ENCODE data around the gene CYP4V2.
"Not testable (repeated sequence)": the region's sequence is repeated elsewhere in the genome, so short reads cannot be mapped to it uniquely, and the experiment has no call there.

Gene CYP4V2

GRCh38 chr4:186240452-186240847, 49.1 kb downstream of the CYP4V2 start:
- H3K4me1 ChIP-seq (ENCODE audit: low read length): no peaks in the 10 kb centered on the region
- no peak overlapping the region for H2AFZ ChIP-seq (ENCODE audit: low read depth, low read length)
- no peaks in the 10 kb centered on the region for H3K27me3 ChIP-seq (ENCODE audit: low read depth, low read length)
- H3K4me3 ChIP-seq (ENCODE audit: low read length): no peak overlapping the region
- TF ChIP-seq CTCF (IDR thresholded peaks at IDR 0.05; ENCODE audit: low read depth, low read length) (no peak), EZH2phosphoT487 (IDR thresholded peaks at IDR 0.05; ENCODE audit: low read depth) (no peak)
- H3K79me2 ChIP-seq (ENCODE audit: low read length): no peaks in the 10 kb centered on the region
- H4K20me1 ChIP-seq (ENCODE audit: insufficient read depth, low read length): no peaks in the 10 kb centered on the region
- no peak overlapping the region for H3K9ac ChIP-seq (ENCODE audit: low read length)
- H3K27ac ChIP-seq (ENCODE audit: low read length): no peak overlapping the region
- H3K4me2 ChIP-seq (ENCODE audit: low read length): no peak overlapping the region
- H3K9me3 ChIP-seq (ENCODE audit: insufficient read depth, low read length): no peaks in the 10 kb centered on the region
- H3K36me3 ChIP-seq (replicated peaks; ENCODE audit: low read depth, low read length): no peaks in the 10 kb centered on the region

- no peak overlapping the region for H3K9ac ChIP-seq (ENCODE audit: low read length)
- no peaks in the 10 kb centered on the region for H3K27me3 ChIP-seq (ENCODE audit: low read depth, low read length)
- no peaks in the 10 kb centered on the region for H3K36me3 ChIP-seq (replicated peaks; ENCODE audit: low read depth, low read length)
- TF ChIP-seq EZH2phosphoT487 (IDR thresholded peaks at IDR 0.05; ENCODE audit: low read depth): no peak
- TF ChIP-seq CTCF (IDR thresholded peaks at IDR 0.05; ENCODE audit: low read depth, low read length): no peak
- no peak overlapping the region for H3K27ac ChIP-seq (ENCODE audit: low read length)
- no peaks in the 10 kb centered on the region for H4K20me1 ChIP-seq (ENCODE audit: insufficient read depth, low read length)
- H3K4me1 ChIP-seq (ENCODE audit: low read length): no peaks in the 10 kb centered on the region
- H2AFZ ChIP-seq (ENCODE audit: low read depth, low read length): no peak overlapping the region
- H3K4me2 ChIP-seq (ENCODE audit: low read length): no peak overlapping the region
- H3K79me2 ChIP-seq (ENCODE audit: low read length): no peaks in the 10 kb centered on the region
- H3K4me3 ChIP-seq (ENCODE audit: low read length): no peak overlapping the region
- no peaks in the 10 kb centered on the region for H3K9me3 ChIP-seq (ENCODE audit: insufficient read depth, low read length)
These were observed 49.6 kb downstream of the CYP4V2 start for GRCh38 chr4:186240848-186241491.

- no peak overlapping the region for H3K4me2 ChIP-seq (ENCODE audit: low read length)
- H3K4me1 ChIP-seq (ENCODE audit: low read length): no peaks in the 10 kb centered on the region
- no peaks in the 10 kb centered on the region for H3K36me3 ChIP-seq (replicated peaks; ENCODE audit: low read depth, low read length)
- no peaks in the 10 kb centered on the region for H4K20me1 ChIP-seq (ENCODE audit: insufficient read depth, low read length)
- H3K79me2 ChIP-seq (ENCODE audit: low read length): no peaks in the 10 kb centered on the region
- H3K27ac ChIP-seq (ENCODE audit: low read length): no peak overlapping the region
- H3K9ac ChIP-seq (ENCODE audit: low read length): no peak overlapping the region
- TF ChIP-seq CTCF (IDR thresholded peaks at IDR 0.05; ENCODE audit: low read depth, low read length) (no peak), EZH2phosphoT487 (IDR thresholded peaks at IDR 0.05; ENCODE audit: low read depth) (no peak)
- H3K27me3 ChIP-seq (ENCODE audit: low read depth, low read length): no peaks in the 10 kb centered on the region
- no peak overlapping the region for H2AFZ ChIP-seq (ENCODE audit: low read depth, low read length)
- H3K9me3 ChIP-seq (ENCODE audit: insufficient read depth, low read length): no peaks in the 10 kb centered on the region
- H3K4me3 ChIP-seq (ENCODE audit: low read length): no peak overlapping the region
These were observed 50.2 kb downstream of the CYP4V2 start for GRCh38 chr4:186241616-186242015.

- H3K4me1 ChIP-seq (ENCODE audit: low read length); H3K9ac ChIP-seq (ENCODE audit: low read length); H3K27me3 ChIP-seq (ENCODE audit: low read depth, low read length); H3K79me2 ChIP-seq (ENCODE audit: low read length); H4K20me1 ChIP-seq (ENCODE audit: insufficient read depth, low read length); H3K4me2 ChIP-seq (ENCODE audit: low read length); H2AFZ ChIP-seq (ENCODE audit: low read depth, low read length); H3K4me3 ChIP-seq (ENCODE audit: low read length); H3K9me3 ChIP-seq (ENCODE audit: insufficient read depth, low read length); H3K36me3 ChIP-seq (replicated peaks; ENCODE audit: low read depth, low read length); H3K27ac ChIP-seq (ENCODE audit: low read length): not testable (repeated sequence)
These were observed 50.7 kb downstream of the CYP4V2 start for GRCh38 chr4:186242031-186242430.
